HG02885 (cell line): Measurements from ENCODE around the gene ATCAY.

Source experiments
- ATAC-seq: cut with Tn5 transposase; IDR thresholded peaks from one replicate; pipeline ENCODE4 v1.9.1; 2021; ENCODE audit warnings: mild to moderate bottlenecking; ENCODE audit not compliant: unreplicated experiment, poor library complexity

Gene ATCAY

GRCh38 chr19:3880471-3881271 lies at the start of gene ATCAY:
Gene ATCAY (plus strand): TSS chr19:3880685. CDS start chr19:3885768, 5,083 bp downstream.
- ATAC-seq = no peak

GRCh38 chr19:3831601-3832000 lies 48.9 kb upstream of the ATCAY start:
- no peak for ATAC-seq

GRCh38 chr19:3832001-3832400 lies 48.5 kb upstream of the ATCAY start:
- no peak for ATAC-seq

- no peak for ATAC-seq
These were observed 46.7 kb upstream of the ATCAY start for GRCh38 chr19:3833578-3834348.

GRCh38 chr19:3834349-3835054 lies 46.0 kb upstream of the ATCAY start:
- no peak for ATAC-seq

GRCh38 chr19:3835055-3835435 lies 45.4 kb upstream of the ATCAY start:
- ATAC-seq = no peak

- no peak for ATAC-seq
These were observed 43.6 kb upstream of the ATCAY start for GRCh38 chr19:3836887-3837286.

- no peak for ATAC-seq
These were observed 43.2 kb upstream of the ATCAY start for GRCh38 chr19:3837332-3837731.

GRCh38 chr19:3837922-3838321 lies 42.6 kb upstream of the ATCAY start:
- ATAC-seq = no peak

- ATAC-seq = no peak
These were observed 41.8 kb upstream of the ATCAY start for GRCh38 chr19:3838661-3839060.

- no peak for ATAC-seq
These were observed 40.5 kb upstream of the ATCAY start for GRCh38 chr19:3839941-3840340.

- ATAC-seq = no peak
These were observed 39.7 kb upstream of the ATCAY start for GRCh38 chr19:3840804-3841203.

- ATAC-seq = no peak
These were observed 37.5 kb upstream of the ATCAY start for GRCh38 chr19:3842948-3843347.

GRCh38 chr19:3844596-3844995 lies 35.9 kb upstream of the ATCAY start:
- ATAC-seq = no peak

GRCh38 chr19:3849092-3849491 lies 31.4 kb upstream of the ATCAY start:
- ATAC-seq = no peak

GRCh38 chr19:3849787-3850186 lies 30.7 kb upstream of the ATCAY start:
- ATAC-seq = no peak

GRCh38 chr19:3850320-3850972 lies 30.0 kb upstream of the ATCAY start:
- ATAC-seq = no peak

- ATAC-seq = no peak
These were observed 29.0 kb upstream of the ATCAY start for GRCh38 chr19:3851254-3852176.

GRCh38 chr19:3852177-3852511 lies 28.3 kb upstream of the ATCAY start:
- ATAC-seq = no peak
